Measurements from ENCODE around the gene RFX8. TPM values are rescaled to one million over a fixed set of nuclear protein-coding genes. Genes with fewer than 3 reads are reported as not detected.
A peak's percentile ranks its signal among the peaks of the same experiment; 100 is the strongest.

The RFX8 gene
- total and polyA plus RNA-seq, 9 of the 15 experiments (the other 6 are each of a cell fraction or from before 2014, with no cell fraction given) = not detected

- TF ChIP-seq MGA (IDR thresholded peaks at IDR 0.05) = no peak
- TF ChIP-seq ZNF318 (IDR thresholded peaks at IDR 0.05; ENCODE audit: borderline replicate concordance in 1 of 2, low read depth in 1 of 2) = no peak
- no peak for TF ChIP-seq ETV5 (CRISPR knock-in tag; IDR thresholded peaks at IDR 0.05; ENCODE audit: low read depth)
- TF ChIP-seq ZNF778 (CRISPR knock-in tag; IDR thresholded peaks at IDR 0.05) = no peak
- TF ChIP-seq CTCF (IDR thresholded peaks at IDR 0.05 in 2 of 3, conservative IDR thresholded peaks at IDR 0.05 in 1 of 3; ENCODE audit: insufficient read depth in 2 of 3, low read depth in 1 of 3, low read length in 3 of 3) = peak in 2 of 3 experiments; percentile 17 to 30; a peak in 3 of 6 replicates
Measured at GRCh38 chr2:101442667-101443061, 32.2 kb downstream of the RFX8 start (continued).

All from K562 (cell line).